HG03135 (cell line): Measurements from ENCODE around the gene KRT6B.

Source experiments
- ATAC-seq: cut with Tn5 transposase; IDR thresholded peaks from one replicate; pipeline ENCODE4 v1.9.1; 2021; ENCODE audit warnings: mild to moderate bottlenecking, moderate library complexity; ENCODE audit not compliant: unreplicated experiment

KRT6B gene

DNA sequence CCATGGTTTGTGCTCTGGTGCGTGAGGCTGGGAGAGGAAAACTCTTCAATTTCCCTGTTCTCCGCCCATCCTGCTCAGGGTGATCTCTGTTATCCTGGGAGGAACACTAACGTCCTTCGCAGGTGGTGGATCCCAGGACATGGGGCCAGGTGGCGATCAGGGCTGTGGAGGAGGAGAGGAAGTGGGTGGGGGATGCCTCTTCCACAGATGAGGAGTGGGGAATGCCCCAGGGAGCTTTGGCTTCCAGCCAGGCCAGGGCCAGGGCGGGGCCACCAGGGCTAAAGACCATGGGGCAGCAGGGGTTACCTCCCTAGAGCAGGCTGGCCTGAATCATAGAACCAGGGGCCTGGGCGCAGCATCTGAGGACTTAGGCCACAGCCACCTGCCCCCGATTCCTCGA lies 14.4 kb downstream of the KRT6B start:
- no peak for ATAC-seq

DNA sequence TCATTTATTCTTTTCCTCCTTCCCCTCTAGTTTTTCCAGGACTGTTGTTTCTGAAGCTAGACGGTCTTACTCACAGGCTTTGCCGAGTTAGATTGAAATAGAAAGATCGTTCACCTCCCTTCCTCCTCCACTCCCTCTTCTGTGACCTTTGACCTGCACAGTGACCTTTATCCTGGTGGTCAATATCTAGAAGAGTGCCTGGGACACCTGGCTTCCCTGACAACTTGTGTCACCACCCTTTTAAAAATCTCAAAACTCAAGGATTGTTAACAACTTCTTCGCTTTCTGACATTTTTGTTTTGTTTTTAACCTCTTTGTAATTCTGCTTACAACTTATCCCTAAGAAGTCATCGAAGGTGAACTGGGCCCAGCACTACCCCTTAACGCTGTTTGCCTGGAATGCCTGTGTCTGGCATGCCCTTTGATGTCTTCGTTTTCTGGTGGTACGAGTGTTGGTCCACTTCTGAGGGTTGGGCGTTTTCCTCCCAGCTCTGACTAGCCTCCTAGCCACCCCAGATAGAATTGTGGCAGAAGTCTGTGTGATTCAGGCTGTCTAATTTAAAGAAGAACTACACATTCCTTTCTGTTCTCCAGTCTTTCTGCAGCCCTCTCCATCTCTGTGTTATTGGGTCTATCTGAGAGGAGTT lies 15.0 kb downstream of the KRT6B start:
- no peak for ATAC-seq

DNA sequence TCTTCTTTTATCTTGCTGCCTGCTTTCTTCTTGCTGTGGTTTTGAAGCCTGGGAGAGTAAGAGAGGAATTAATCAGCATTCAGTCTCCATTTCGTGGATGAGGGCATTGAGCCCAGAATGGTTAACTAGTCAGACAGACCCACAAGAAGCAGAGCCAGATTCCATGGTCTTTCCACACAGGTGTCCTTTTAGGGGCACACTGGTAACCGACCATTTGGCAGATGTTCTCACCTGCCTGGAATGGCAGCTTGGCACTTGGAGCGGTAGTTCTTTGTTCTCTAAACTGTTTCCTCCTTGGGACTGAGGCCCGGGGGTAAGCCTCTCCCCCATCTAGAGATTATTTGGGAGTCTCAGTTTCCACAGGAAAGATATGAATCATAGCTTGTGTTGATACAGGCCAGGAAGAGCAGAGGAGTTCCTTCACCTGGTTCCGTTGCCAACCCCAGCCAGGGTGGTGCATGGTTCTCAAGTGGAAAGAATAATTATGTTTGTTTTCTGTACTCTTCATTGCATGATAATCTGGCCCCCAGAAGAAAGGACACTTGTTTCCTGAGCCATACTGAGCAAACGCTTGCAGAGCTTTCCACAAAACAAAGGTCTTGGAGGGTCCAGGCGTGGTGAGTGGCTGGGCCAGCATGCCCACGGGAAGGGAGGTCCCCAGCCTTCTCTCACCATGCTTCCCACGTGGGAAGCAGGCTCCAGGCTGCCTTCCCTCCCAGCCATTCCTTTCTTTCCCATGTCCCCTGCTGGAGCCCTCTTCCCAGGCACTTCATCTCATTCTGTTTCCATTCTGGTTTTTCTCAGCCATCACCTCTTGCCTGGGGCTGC lies 15.7 kb downstream of the KRT6B start:
- ATAC-seq = no peak

DNA sequence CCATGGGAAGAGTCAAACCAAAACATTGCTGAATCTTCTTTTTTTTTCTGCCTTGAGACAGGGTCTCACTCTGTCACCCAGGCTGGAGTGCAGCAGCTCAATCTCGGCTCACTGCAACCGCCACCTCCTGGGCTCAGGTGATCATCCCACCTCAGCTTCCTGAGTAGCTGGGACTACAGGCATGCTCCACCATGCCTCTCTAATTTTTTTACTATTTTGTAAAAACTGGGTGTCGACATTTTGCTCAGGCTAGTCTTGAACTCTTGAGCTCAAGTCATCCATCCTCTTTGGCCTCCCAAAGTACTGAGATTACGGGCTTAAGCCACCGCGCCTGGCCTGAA lies 16.3 kb downstream of the KRT6B start:
- no peak for ATAC-seq

DNA sequence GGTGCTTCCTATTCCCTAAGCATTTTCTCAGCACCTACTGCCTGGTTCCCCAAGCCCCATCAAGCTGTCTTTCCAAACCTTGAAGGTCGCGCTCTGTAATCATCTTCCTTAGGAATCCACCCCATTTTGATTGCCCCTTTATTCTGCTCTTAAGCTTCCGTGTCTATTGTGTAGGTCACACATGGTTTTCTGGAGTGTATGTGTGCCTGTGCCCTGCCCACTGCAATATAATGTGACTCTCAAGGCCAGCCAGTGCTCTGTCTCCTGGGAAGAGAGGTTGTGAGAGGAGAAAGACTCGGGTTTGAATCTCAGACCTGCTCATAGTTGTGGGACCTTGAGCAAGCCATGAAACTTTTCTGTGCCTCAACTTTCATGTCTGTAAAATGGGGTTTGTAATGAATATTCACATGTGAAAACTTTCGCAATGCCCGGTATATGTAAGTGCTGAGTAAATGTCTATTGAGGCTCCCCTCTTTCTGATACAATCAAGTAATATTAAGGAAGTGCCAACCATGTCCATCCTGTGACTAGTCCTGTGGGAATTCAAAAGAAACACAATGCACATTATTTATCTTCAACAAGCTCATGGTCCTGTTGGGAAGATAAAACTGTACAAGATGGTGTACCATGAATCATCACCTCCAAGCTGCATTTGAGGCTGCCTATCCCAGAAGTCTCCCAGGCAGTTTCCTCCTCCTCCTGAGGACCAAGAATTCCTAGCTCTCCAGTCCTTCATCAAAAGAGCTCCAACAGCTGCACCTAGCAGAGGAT lies 17.0 kb downstream of the KRT6B start:
- ATAC-seq = no peak

DNA sequence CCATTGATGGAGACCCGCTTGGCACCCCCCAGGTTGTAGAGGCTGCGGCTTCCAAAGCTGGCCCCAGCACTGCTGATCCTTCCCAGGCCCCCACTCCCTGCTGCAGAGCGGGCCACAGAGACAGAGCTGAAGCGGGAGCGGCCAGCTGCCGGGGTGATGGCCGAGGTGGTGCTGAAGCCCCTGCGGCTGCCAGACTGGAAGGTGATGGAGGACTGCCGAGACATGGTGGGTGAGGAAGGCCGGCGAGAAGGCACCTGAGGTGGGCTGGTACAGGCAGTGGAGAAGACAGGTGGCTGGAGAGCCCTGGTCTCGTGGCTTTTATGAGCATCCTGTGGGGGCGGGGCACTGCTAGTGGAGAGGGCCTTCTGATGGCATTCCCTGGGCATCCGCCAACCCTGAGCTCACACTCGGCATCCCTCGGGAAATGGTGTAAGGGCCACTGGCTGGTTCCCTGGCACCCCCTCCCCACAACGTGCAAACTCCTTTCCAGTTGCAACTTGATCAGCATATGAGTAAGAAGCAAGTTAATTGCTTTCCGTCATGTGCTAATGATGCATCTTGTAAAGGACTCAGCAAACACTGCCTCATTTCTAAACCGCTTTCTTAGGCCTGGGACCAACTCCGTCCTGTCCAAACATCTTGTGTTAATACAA lies 17.7 kb downstream of the KRT6B start, which contains the start of gene KRT75:
KRT75 (minus strand) TSS at position 291 of the 653 bp plus-strand sequence; CDS start at position 224, 67 bp downstream.
- ATAC-seq = no peak

DNA sequence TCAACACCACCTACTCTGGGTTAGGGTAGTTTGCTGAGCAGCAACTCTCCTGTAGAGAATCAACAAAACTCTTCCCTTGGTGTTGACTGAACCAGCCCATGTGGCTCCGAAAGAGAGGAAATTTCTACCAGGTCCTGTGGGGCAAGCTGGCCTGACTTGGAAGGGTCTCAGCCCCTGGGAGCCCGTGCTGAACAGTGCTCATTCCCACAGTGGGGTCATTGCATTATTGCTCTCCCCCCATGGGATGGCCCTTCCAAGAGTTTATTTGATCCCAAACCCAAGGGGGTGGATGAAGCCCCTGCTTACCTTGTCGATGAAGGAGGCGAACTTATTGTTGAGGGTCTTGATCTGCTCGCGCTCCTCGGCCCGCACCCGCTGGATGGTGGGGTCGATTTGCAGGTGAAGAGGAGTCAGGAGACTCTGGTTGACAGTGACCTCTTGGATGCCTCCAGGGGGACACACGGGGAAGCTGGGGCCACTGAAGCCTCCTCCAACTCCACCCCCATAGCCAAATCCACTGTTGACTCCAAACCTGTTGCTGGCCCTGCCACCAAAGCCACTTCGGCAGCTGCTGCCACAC lies 18.4 kb downstream of the KRT6B start:
- ATAC-seq = no peak

DNA sequence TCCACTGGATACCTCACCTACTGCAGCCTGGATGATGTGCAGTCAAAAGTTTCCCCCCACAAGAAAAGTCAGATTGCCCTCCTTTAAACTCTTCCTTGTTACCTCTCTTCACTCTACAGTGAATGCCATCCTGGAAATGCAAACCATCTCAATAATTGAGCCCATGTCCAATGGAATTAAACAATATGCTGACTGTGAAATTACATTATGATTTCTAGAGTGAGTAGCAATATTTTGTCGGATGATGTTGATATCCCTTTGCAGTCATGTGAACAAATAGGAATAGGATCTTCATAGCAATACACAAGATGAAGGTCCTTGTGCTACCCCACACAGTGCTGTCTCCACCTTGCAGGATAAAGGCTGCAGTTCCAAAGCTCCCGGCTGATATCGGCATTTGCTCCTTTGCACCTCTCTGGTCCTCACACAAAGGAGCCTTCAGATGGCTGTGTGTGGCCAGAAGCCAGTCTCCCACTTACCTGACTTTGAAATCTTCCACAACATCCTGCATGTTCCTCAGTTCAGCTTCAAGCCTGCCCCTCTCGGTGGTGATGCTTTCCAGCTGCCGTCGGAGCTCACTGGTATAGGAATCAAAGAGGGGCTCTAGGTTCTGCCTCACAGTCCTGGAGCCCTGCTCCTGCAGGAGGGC lies 19.3 kb downstream of the KRT6B start:
- ATAC-seq = no peak

DNA sequence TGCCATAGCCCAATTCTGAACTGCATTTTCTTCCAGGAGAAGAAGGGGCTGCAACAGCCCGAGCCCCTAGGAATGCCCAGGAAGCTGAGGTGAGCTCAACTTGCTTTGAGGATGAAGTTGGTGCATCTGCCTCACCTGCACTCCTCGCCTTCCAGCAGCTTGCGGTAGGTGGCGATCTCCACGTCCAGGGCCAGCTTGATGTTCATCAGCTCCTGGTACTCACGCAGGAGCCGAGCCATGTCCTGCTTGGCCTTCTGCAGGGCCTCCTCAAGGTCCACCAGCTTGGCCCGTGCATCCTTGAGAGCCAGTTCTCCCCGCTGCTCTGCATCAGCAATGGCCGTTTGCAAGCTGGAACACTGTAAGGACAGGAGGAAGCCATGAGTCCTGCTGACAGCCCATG lies 23.8 kb downstream of the KRT6B start:
- no peak for ATAC-seq

DNA sequence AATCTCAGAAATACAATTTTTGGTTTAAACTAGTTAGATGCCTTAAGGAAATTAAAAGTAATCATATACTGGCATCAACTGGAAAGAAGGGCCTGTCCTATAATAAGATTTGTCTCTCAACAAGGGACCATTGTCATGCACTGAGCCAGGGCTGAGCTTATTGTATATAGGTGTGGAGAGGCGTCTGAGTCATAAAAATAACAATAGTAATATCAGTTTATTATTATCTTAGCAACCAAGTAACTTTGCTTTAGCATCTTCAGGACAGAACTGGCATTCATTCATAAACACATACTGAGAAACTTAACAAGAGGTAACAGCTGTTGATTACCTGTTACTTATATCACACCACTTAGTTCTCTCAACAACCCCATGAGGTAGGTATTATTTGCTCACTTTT lies 24.9 kb downstream of the KRT6B start:
- ATAC-seq = no peak

DNA sequence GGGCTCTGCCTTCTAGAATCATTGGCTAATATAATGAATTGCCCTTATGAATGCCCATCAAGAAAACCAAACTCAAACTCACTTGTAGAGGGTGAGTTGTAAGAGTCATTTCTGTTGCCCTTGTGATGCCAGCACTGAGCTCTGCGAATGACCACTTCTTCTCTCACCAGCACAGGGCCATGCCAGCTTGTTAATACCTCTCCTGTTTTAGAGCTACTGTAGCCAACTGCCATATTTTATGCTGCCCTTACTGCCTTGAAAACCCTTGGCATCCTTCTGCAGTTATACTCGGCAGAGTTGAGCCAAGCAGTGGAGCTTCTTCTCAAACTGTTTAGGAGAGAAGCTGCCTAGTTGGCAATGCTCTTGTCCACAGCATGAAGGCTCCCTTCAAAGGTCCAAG lies 25.9 kb downstream of the KRT6B start:
- no peak for ATAC-seq

DNA sequence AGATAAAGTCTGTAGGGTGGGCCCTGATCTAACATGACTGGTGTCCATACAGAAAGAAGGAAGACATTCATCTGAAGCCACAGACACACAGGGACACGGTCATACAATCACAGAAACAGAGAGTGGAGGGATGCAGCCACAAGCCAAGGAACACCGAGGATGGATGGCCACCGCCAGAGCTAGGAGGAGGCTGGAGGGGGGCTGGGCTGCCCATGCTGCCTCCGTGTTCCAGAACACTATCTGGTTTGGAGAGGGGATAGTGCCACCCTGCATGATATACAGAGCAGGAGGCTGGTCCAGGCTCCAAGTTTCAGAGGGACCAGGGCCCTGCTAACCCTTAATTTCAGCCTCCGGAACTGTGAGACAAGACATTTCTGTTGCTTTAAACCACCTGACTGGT lies 26.5 kb downstream of the KRT6B start:
- no peak for ATAC-seq

DNA sequence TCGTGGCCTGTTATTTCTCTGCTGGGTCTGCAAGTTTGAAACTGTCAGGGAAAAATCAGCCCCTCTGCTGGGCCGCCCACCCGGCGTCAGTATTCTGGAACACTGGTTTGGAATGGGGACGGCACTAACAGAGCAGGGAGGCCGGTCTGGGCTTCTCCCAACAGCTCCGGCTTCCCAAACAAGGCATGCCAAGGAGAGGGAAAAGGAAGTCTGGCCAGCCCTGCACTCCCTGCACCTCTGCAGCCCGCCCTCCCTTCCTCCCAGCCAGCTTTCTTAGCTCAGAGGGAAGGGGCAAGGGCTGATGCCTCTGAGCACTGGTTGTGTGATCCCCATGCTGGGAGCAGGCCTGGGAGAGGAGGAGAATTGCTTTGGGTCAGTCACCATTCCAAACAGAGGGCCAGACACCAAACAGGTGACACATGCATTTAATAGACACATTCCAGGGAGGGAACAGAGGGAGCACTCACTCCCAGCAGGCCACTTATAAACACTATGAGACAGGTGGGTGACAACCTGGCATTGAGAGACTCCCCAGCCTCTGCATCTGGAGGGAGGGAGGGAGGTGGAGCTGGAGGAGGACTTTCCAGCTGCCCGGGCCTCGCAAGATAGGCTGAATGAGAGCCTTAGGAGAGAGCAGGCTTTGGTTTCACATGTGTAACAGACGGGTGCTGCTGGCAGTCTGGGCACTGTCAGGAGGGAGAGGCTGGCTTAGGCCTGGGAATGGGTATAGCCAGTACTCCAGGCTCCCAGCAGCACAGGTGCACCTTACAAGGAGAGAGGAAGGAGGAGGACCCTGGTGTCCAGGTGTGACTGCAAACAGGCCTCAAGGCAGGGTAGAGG lies 28.1 kb downstream of the KRT6B start:
- no peak for ATAC-seq

DNA sequence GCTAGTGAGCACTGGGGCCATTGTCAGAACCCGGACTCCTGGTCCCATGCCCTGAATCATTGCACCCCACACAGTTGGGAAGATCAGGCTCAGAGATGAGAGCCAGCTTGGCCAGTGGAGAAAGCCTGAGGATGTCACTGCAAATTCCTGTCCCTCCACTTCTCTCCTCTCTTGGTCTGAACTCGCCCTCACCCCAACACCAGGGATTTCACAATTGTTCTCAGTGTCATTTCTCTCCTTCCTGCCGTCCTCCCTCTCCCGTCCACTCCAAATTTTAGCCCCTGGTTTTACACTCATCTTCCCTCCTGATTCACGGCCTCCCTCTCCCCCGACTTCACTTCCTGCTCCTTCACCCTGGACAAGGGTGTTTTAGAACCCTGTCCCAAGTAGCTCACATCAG lies 28.9 kb downstream of the KRT6B start:
- ATAC-seq = no peak

DNA sequence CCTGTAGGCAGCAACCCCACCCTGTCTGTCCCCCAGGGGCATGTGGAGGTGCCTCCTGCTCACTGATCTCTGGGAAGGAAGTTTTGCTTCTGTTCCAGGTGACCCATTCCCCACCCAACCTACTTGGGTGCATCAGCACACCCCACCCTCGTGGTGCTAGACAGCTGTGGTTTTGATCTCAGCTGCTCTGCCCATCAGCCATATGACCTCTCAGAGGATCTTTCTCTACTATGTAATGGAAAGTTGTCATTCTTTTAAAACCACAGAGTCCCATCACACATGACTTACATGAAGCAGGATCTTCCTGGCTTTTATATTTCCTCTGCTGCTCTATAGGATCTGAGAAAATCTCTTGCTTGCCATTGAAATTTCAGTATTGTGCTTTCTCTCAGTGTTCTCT lies 32.3 kb downstream of the KRT6B start:
- ATAC-seq = no peak

DNA sequence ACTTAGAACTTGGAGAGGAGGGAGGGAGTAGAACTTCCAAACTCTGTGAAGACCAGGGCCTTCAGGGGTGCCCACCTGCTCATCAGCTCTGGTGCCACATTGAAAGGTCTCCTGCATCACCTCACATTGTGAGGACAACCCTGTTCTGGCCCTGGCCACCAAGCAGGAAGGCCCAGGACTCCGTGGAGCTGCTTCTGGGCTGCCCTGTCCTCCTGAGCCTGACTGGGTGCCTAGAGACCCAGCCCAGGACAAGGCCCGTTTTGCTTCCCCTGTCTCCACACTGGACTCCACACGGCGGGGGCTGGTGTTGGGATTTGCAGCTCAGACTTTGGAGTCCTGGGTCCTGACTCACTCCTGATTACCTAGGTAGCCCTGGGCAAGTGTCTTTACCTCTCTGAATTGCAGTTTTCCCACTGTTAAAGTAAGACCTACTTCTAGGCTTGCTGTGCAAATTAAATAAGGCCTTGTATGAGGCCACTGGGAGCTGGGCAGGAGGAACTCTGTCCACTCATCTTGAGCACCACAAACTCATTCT lies 33.3 kb downstream of the KRT6B start:
- no peak for ATAC-seq

DNA sequence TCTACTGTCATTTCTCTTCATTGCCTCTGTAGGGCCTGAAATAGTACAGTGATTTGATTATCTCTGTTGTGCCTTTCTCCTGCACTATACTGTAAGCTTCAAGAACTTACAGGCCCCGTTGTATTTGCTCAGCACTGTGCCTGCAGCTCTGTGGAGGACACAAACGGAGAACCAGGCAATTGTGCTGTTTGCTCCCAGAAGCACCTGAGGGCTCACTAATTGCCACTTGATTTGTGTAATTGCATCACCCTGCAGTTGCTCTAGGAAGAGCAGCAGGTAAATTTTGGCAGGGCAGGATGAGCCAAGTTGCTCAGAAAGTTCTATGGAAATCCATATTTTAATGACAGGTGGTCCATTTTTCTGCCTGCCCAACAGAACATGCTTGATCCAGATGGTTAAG lies 34.2 kb downstream of the KRT6B start:
- ATAC-seq = no peak

DNA sequence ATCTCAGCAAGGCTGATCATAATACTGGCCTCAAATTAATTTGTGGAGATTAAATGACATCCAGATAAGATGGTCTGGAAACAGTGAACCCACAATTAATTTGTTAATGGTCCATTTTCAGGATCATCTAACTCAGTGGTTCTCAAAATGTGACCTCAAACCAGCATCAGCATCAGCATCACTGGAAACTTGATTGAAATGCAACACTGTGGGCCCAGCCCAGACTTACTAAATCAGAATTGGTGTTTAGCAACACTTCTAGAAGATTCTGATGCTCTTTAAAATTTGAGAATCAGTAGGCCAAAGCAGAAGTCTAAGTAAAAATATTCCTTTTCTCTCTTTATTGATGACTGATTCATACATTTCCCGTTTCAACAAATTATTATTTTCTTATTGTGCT lies 35.2 kb downstream of the KRT6B start:
- no peak for ATAC-seq
